Mesodermal cell (in vitro differentiated cells): ENCODE results near the gene SLC9A7.
A peak's percentile ranks its signal among the peaks of the same experiment; 100 is the strongest.

Experiments
- H3K27ac ChIP-seq: 2 replicates; pipeline ENCODE4 v1.7.0; 2013; ENCODE audit warnings: mild to moderate bottlenecking, low read depth, low read length, moderate library complexity; ENCODE audit not compliant: severe bottlenecking
- H3K36me3 ChIP-seq: 2 replicates; pipeline ENCODE4 v1.7.1; 2013; ENCODE audit warnings: mild to moderate bottlenecking, low read length, moderate library complexity; ENCODE audit not compliant: control insufficient read depth, insufficient read depth
- H3K4me1 ChIP-seq: one replicate; pipeline ENCODE4 v1.7.1; 2013; ENCODE audit warnings: mild to moderate bottlenecking, low read length; ENCODE audit not compliant: insufficient read depth, control insufficient read depth, poor library complexity, severe bottlenecking
- H3K4me3 ChIP-seq: 2 replicates; pipeline ENCODE4 v1.7.0; 2013; ENCODE audit warnings: low read length, control low read depth, mild to moderate bottlenecking; ENCODE audit not compliant: insufficient read depth, poor library complexity, severe bottlenecking; ENCODE audit errors: extremely low read depth
- H3K9me3 ChIP-seq: 2 replicates; pipeline ENCODE4 v1.7.1; 2013; ENCODE audit warnings: mild to moderate bottlenecking, low read length, moderate library complexity; ENCODE audit not compliant: control insufficient read depth
- WGBS, 2 experiments: methylation state at CpG; one replicate each; pipeline ENCODE4 v1.1.5; 2013; ENCODE audit warnings: missing lambda C conversion rate in 2 of 2; ENCODE audit not compliant: insufficient coverage in 2 of 2; 5-methylcytosine and 5-hydroxymethylcytosine counted together

SLC9A7 gene

DNA sequence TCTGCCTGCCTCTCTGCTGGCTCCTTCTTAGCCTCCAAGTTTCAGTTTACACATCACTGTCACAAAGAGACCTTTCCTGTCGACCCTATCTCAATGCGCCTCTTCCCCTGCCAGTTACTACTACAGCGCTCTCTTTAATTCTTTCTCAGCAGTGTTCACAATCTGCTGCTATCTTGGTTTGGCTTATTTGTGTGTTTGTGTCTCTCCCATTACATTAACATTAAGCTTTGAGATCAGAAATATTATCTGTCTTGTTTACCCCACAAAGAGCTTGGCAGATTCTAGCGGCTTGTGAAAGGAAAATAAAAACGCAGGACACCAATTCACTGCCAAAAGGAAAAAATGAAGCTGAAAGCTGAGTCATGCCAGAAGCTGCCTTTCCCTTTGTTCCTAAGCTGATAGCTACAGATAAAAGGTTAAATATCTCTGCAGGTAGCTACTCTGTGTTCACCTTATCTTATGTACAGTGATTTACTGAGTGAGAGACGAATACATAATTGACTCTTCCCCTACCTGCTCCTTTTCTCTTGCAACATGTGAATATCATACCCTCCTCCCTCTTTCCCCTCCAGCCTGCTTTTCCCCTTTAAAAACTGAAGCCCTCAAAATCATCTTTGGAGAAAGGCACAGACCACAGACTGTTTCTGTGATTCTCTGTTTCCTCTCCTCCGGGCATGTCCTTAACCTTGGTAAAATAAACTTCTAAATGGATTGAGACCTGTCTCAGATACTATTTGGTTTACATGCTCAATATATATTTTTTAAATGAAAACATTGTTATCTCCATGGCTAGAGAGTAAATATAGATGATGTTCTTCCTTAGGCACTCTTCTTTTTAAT, 19.3 kb upstream of the SLC9A7 start:
- Histone ChIP-seq H3K4me1 (no peaks in the 10 kb centered on the region), H3K27ac (peak overlapping the region; percentile 74), H3K4me3 (no peak overlapping the region), H3K9me3 (no peaks in the 10 kb centered on the region), H3K36me3 (no peaks in the 10 kb centered on the region)
- 47% methylated on average over 3 of the region's 7 CpGs; no CpG with 5 or more reads in 1 of the 2 experiments for WGBS, 2 experiments

- Histone ChIP-seq H3K36me3 (no peaks in the 10 kb centered on the region), H3K27ac (peak overlapping the region; percentile 29)
Observed at GRCh38 chrX:46770817-46771163, 11.9 kb upstream of the SLC9A7 start.

DNA sequence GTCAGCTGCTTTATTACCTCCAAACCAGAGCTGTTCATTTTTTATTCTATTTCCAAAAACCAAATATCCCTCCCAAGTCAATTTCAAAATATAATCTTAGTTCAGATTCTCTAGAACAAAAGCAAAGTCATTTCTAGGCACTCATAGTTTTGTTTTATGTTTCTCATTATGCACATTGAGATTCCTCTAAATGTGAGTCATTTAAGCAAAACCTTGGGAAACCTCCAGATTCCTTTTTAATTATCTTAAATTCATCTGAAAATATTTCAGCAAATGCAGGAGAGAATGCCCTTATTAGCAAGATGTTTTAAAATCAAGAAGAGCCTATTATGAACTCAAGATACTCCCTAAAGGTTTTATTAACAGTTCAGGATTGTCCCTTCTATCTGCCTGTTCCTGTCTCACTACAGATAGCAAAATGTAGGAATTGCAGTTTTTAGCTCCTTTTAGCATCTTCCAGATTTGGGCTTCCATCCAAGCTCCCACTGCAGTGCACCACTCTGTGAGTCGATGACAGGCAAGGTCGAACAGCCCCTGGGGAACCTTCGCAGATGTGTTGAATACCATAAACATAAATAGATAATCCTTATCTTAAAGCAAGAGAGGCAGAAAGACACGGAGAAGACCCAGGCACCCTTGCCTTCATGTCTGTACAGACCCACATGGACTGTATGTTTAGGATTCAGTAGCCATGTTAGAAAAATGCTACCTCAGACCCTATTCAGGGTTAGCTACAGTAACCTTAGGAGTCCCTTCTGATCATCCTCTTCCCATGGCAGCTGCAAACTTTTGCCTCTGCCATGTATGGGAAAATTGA, 11.3 kb upstream of the SLC9A7 start:
- no peaks in the 10 kb centered on the region for H3K36me3 ChIP-seq
- H3K9me3 ChIP-seq = no peaks in the 10 kb centered on the region
- no peak overlapping the region for H3K4me3 ChIP-seq
- H3K4me1 ChIP-seq = peaks cover 7% of the 10 kb centered on the region
- WGBS, 2 experiments = 57% methylated on average over 1 of the region's 4 CpGs; no CpG with 5 or more reads in 1 of the 2 experiments
- peak overlapping the region; percentile 29 for H3K27ac ChIP-seq

More at GRCh38 chrX:46770817-46771163, 11.9 kb upstream of the SLC9A7 start:
- H3K4me3 ChIP-seq = no peak overlapping the region
- H3K9me3 ChIP-seq = no peaks in the 10 kb centered on the region
- peaks cover 7% of the 10 kb centered on the region for H3K4me1 ChIP-seq
- WGBS, 2 experiments = no CpG with 5 or more reads among the region's 1 CpG

DNA sequence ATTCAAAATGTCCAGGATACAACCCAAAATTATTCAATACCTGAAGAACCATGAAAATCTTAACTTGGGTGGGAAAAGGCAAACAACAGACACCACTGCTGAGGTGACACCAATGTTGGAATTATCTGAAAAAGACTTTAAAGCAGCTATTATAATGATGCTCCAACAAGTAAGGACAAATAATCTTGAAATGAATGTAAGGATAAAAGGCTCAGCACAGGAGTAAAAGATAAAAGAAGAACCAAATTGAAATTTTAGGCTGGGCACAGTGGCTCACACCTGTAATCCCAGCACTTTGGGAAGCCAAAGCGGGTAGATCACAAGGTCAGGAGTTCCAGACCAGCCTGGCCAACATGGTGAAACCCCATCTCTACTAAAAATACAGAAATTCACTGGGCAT, 4.0 kb upstream of the SLC9A7 start:
- H3K27ac ChIP-seq = no peak overlapping the region
- no peaks in the 10 kb centered on the region for H3K9me3 ChIP-seq
- H3K36me3 ChIP-seq = no peaks in the 10 kb centered on the region
- no CpG with 5 or more reads among the region's 1 CpG for WGBS, 2 experiments
- peaks cover 3% of the 10 kb centered on the region for H3K4me1 ChIP-seq
- no peak overlapping the region for H3K4me3 ChIP-seq

DNA sequence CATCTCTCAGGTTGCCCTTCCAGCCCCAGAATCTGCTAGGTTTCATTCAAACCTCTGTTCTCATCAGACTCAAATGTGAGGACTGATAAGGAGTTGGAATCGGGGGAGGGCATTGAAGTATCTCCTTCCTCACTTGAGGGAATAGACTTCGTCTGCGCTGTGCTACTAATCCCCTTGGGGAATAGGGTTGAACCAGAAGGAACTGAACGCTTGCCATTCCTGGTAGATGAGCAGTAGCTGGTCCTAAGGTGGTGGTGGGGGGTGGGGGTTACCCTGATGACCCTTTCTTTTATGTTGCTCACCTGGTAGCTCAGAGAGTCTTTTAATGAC, 692 bp upstream of the SLC9A7 start:
- H3K4me3 ChIP-seq = peak overlapping the region; percentile 40
- no peak overlapping the region for H3K27ac ChIP-seq
- no peaks in the 10 kb centered on the region for H3K36me3 ChIP-seq
- H3K9me3 ChIP-seq = no peaks in the 10 kb centered on the region
- WGBS, 2 experiments = no CpG with 5 or more reads among the region's 4 CpGs
- peaks cover 3% of the 10 kb centered on the region for H3K4me1 ChIP-seq

- Histone ChIP-seq H3K9me3 (no peaks in the 10 kb centered on the region), H3K27ac (no peak overlapping the region), H3K4me1 (peaks cover 3% of the 10 kb centered on the region), H3K4me3 (peak overlapping the region; percentile 40), H3K36me3 (no peaks in the 10 kb centered on the region)
- 0 to 17% methylated on average over 3 to 4 of the region's 47 CpGs for WGBS, 2 experiments
Observed at GRCh38 chrX:46758163-46758955, 559 bp downstream of the SLC9A7 start.

- H3K4me3 ChIP-seq = no peak overlapping the region
- H3K27ac ChIP-seq = no peak overlapping the region
- no peaks in the 10 kb centered on the region for H3K9me3 ChIP-seq
- peaks cover 3% of the 10 kb centered on the region for H3K4me1 ChIP-seq
- WGBS, 2 experiments = 31 to 47% methylated on average over 2 to 4 of the region's 8 CpGs
- H3K36me3 ChIP-seq = no peaks in the 10 kb centered on the region
Observed at GRCh38 chrX:46757593-46757992, 1.3 kb downstream of the SLC9A7 start.

- H3K36me3 ChIP-seq = no peaks in the 10 kb centered on the region
- H3K9me3 ChIP-seq = no peaks in the 10 kb centered on the region
- H3K4me3 ChIP-seq = no peak overlapping the region
- WGBS, 2 experiments = 80 to 85% methylated on average over 3 to 5 of the region's 8 CpGs
- H3K27ac ChIP-seq = no peak overlapping the region
- H3K4me1 ChIP-seq = peaks cover 3% of the 10 kb centered on the region
Observed at GRCh38 chrX:46757052-46757451, 1.9 kb downstream of the SLC9A7 start.

- no peaks in the 10 kb centered on the region for H3K9me3 ChIP-seq
- 90% methylated on average over 2 of the region's 10 CpGs; no CpG with 5 or more reads in 1 of the 2 experiments for WGBS, 2 experiments
- H3K27ac ChIP-seq = no peak overlapping the region
- H3K4me1 ChIP-seq = peaks cover 3% of the 10 kb centered on the region
- no peaks in the 10 kb centered on the region for H3K36me3 ChIP-seq
- H3K4me3 ChIP-seq = no peak overlapping the region
Observed at GRCh38 chrX:46755671-46756070, 3.2 kb downstream of the SLC9A7 start.

- no peak overlapping the region for H3K4me3 ChIP-seq
- no peaks in the 10 kb centered on the region for H3K36me3 ChIP-seq
- H3K27ac ChIP-seq = no peak overlapping the region
- no peaks in the 10 kb centered on the region for H3K9me3 ChIP-seq
- H3K4me1 ChIP-seq = peaks cover 2% of the 10 kb centered on the region
- WGBS, 2 experiments = 100% methylated on average over 2 of the region's 3 CpGs; no CpG with 5 or more reads in 1 of the 2 experiments
Observed at GRCh38 chrX:46754586-46755061, 4.3 kb downstream of the SLC9A7 start.
